ENCODE data around the gene SP2. TPM values are rescaled to one million over a fixed set of nuclear protein-coding genes. Genes with fewer than 3 reads are reported as not detected.

The SP2 gene
- total RNA-seq, 3 donors from 2014 or later: 21.7 to 24.2 (median 21.7) TPM

- ATAC-seq: no peak
- H3K9me3 ChIP-seq: no peaks in the 10 kb centered on the region
- TF ChIP-seq, protein P1, sequence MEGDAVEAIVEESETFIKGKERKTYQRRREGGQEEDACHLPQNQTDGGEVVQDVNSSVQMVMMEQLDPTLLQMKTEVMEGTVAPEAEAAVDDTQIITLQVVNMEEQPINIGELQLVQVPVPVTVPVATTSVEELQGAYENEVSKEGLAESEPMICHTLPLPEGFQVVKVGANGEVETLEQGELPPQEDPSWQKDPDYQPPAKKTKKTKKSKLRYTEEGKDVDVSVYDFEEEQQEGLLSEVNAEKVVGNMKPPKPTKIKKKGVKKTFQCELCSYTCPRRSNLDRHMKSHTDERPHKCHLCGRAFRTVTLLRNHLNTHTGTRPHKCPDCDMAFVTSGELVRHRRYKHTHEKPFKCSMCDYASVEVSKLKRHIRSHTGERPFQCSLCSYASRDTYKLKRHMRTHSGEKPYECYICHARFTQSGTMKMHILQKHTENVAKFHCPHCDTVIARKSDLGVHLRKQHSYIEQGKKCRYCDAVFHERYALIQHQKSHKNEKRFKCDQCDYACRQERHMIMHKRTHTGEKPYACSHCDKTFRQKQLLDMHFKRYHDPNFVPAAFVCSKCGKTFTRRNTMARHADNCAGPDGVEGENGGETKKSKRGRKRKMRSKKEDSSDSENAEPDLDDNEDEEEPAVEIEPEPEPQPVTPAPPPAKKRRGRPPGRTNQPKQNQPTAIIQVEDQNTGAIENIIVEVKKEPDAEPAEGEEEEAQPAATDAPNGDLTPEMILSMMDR (IDR thresholded peaks at IDR 0.05): no peak
- no peak overlapping the region for H3K4me3 ChIP-seq
- no peaks in the 10 kb centered on the region for H3K36me3 ChIP-seq (ENCODE audit: low read depth)
- no peak for DNase-seq
- no peaks in the 10 kb centered on the region for H3K4me1 ChIP-seq (ENCODE audit: low read depth)
- intact Hi-C loops (cut with DNase I, micrococcal nuclease): no loop called here
Observed at GRCh38 chr17:47866941-47867340, 29.1 kb upstream of the SP2 start.

DNA sequence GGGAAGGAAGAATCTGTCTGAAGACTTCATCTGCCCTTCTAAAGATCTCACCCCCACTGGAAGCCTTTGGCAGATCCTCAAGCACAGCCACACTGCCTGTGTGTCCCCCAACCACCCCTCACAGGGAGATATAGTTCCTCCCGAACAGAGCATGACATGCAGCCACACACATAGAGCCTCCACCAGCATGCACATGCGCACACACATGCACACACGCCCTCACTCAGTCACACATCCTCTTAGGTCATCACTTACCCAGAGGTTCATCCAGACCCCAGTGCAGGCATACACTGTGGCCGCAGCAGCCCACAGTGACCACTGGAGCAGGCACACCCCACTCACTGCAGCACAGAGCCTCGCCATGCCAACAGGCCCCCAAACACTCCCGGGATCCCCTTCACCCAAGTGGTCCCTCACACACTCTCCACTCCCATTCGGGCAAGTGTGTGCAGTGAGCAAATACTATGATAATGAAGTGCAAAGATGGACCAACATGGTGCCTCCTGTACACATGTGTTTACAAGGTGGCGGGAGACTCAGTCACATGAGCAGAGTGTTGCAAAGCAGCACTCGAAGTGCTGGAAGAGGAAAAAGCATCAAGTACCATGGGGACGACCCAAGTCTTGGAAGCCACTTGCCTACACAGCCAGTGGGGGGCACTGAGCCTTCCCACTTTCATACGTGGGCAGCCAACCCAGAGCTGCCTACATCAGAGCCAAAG, 28.1 kb upstream of the SP2 start:
- intact Hi-C loops (cut with DNase I, micrococcal nuclease): no loop called here
- no peak for ATAC-seq

DNA sequence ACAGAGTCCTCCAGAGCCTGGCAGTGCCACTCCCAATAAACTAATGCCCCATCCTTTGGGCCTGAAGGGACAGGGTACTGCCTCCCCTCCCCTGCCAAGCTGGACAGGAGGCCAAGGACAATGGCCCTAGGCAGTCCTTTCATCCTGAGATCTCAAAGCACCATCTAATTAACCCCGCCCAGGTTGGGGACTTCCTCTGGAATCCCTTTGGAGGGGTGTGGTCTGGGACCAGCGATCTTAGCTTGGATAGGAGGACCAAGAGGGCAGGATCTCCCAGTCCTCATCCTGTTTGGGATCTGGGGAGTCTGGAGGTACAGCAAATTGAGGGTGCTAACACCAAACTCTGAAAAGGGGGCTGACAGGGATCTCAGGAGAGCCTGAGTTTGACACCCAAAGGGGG, 26.9 kb upstream of the SP2 start:
- intact Hi-C loops (cut with DNase I, micrococcal nuclease): no loop called here
- ATAC-seq: no peak
- H3K9me3 ChIP-seq: no peaks in the 10 kb centered on the region
- no peak overlapping the region for H3K4me3 ChIP-seq
- no peak for DNase-seq
- no peaks in the 10 kb centered on the region for H3K4me1 ChIP-seq (ENCODE audit: low read depth)
- TF ChIP-seq, protein P1 (IDR thresholded peaks at IDR 0.05): no peak
- no peaks in the 10 kb centered on the region for H3K36me3 ChIP-seq (ENCODE audit: low read depth)

More for the DNA sequence above, 28.1 kb upstream of the SP2 start:
- no peaks in the 10 kb centered on the region for H3K9me3 ChIP-seq
- H3K4me3 ChIP-seq: no peak overlapping the region
- DNase-seq: no peak
- TF ChIP-seq, protein P1 (IDR thresholded peaks at IDR 0.05): no peak
- H3K4me1 ChIP-seq (ENCODE audit: low read depth): no peaks in the 10 kb centered on the region
- H3K36me3 ChIP-seq (ENCODE audit: low read depth): no peaks in the 10 kb centered on the region

DNA sequence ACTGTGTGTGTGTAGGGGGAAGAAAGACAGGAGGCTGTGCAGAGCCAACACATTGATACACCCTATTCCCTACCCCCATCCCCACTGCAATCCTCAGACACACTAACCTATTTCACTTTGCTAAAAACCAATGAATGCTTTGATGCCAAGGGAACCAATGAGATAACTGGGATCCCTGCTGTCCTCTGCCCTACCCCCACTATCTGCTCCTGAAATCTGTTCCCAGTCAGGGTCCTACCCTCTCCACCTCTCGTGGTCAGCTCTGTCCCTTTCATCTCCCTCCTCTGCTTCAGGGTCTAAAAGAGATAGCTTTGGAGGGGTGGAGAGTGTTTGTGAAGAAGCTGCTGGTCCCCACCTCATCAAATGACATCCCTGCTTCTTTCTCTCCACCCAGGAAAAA, 26.0 kb upstream of the SP2 start:
- H3K4me3 ChIP-seq: no peak overlapping the region
- no peaks in the 10 kb centered on the region for H3K9me3 ChIP-seq
- ATAC-seq: no peak
- no peaks in the 10 kb centered on the region for H3K36me3 ChIP-seq (ENCODE audit: low read depth)
- TF ChIP-seq, protein P1 (IDR thresholded peaks at IDR 0.05): no peak
- intact Hi-C loops (cut with DNase I, micrococcal nuclease): no loop called here
- DNase-seq: no peak
- H3K4me1 ChIP-seq (ENCODE audit: low read depth): no peaks in the 10 kb centered on the region

GRCh38 chr17:47871048-47871447, 25.0 kb upstream of the SP2 start:
- DNase-seq: no peak
- Histone ChIP-seq H3K9me3 (no peaks in the 10 kb centered on the region), H3K4me3 (no peak overlapping the region), H3K4me1 (ENCODE audit: low read depth) (no peaks in the 10 kb centered on the region), H3K36me3 (ENCODE audit: low read depth) (no peaks in the 10 kb centered on the region)
- no peak for ATAC-seq
- TF ChIP-seq, protein P1 (IDR thresholded peaks at IDR 0.05): no peak
- intact Hi-C loops (cut with DNase I, micrococcal nuclease): no loop called here

Data from mucosa of descending colon (tissue), 3 donors.